Iris pigment epithelial cell (primary cell): ENCODE data around the gene ANKRD44.
"Not testable (repeated sequence)": the region's sequence is repeated elsewhere in the genome, so short reads cannot be mapped to it uniquely, and the experiment has no call there.

Source experiments
- DNase-seq: peaks from one replicate; pipeline ENCODE4 v3.0.0-alpha.2; 2011; ENCODE audit warnings: low read depth

Gene ANKRD44

GRCh38 chr2:197310271-197310985, at the start of gene ANKRD44:
Gene ANKRD44 (minus strand): TSS chr2:197310780. CDS start chr2:197310604, 176 bp downstream.
- DNase-seq, result peak; percentile 81

- no peak for DNase-seq
Observed at GRCh38 chr2:197359859-197360258, 49.3 kb upstream of the ANKRD44 start.

DNA sequence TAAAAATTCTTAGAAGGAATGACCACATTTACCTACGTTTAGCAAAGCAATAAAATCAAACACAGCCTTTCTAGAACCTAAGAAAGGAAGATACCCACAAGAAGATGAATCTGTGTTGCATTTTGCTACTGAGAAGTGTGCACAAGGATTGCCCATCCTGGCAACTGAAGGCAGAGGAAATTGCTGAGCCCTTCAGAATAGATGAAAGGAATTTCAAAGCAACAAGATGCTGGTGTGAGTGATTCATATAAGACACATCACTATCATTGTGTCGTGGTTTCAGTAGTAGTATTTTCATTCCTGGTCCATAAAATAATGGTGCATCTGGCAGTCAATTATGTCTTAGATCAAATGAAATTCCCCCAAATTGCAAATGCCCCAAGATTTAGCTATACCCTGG, 48.4 kb upstream of the ANKRD44 start:
- DNase-seq, result peak; percentile 13

- no peak for DNase-seq
Observed at GRCh38 chr2:197357986-197358385, 47.4 kb upstream of the ANKRD44 start.

DNA sequence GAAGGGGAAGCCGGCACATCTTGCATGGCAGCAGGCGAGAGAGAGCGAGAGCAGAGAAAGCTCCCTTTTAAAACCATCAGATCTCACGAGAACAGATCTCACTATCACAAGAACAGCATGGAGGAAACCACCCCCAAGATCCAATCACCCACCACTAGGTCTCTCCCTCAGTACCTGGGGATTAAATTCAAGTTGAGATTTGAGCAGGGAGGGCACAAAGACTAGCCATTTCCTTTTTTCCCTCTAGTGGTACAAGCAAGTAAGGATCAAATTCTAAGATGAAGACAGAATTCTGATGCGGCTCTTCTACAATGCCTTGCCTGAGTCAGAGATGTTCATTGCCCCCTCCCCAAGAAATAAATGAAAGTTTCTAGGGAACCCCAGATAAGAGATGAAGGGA, 45.6 kb upstream of the ANKRD44 start:
- no peak for DNase-seq

- no peak for DNase-seq
Observed at GRCh38 chr2:197354169-197354558, 43.6 kb upstream of the ANKRD44 start.

DNA sequence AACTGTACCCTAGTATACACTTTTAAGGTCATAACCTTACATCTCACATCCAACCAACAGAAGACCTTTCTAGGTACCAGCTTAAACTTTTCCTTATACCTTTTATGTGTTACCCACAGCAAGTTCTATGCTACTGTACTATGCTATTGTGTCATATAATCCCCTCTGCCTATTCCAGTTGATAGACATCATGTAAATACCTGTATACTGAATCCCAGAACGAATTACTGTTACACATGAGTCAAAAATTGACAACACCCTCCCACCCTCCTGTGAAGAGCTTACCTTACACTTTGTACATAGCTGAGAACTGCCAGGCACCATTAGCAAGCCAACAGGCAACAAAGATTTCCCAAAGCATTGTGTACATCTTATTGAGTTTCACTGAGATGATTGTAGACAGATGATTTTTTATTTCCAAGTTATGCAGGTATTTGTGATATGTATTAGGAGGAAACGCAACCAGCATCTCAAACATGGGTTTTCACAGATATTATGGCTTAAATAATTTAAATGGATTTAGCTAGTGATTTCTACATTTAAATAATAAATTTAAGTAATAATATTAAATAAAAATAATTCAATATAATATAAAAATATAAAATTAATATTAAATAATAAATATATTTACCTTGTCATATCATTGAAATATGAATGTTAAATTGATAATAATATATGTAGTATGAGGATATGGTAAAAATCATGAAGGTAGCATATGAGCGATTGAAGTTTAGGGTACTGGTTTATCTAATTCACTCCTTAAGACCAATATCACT, 43.0 kb upstream of the ANKRD44 start:
- DNase-seq, result no peak

GRCh38 chr2:197349699-197350098, 39.1 kb upstream of the ANKRD44 start:
- DNase-seq, result no peak

GRCh38 chr2:197348721-197349360, 38.3 kb upstream of the ANKRD44 start:
- no peak for DNase-seq

- no peak for DNase-seq
Observed at GRCh38 chr2:197345846-197346370, 35.3 kb upstream of the ANKRD44 start.

DNA sequence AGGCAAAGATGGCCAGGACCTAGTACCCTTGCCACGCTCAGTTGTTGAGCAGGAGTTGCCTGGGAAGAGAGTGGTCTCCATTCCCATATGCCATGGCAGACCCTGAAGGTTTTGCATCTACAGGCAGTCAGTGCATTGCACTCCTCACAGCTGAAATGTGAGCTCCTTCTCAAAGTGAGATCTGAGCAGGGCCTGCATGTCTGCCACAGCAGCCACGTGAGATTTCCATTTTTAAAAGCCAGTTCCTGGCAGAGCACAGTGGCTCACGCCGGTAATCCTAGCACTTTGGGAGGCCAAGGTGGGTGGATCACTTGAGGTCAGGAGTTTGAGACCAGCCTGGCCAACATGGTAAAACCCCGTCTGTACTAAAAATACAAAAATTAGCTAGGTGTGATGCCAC, 33.4 kb upstream of the ANKRD44 start:
- DNase-seq, result not testable (repeated sequence)

- no peak for DNase-seq
Observed at GRCh38 chr2:197340591-197340990, 30.0 kb upstream of the ANKRD44 start.

- no peak for DNase-seq
Observed at GRCh38 chr2:197339496-197340220, 29.1 kb upstream of the ANKRD44 start.

DNA sequence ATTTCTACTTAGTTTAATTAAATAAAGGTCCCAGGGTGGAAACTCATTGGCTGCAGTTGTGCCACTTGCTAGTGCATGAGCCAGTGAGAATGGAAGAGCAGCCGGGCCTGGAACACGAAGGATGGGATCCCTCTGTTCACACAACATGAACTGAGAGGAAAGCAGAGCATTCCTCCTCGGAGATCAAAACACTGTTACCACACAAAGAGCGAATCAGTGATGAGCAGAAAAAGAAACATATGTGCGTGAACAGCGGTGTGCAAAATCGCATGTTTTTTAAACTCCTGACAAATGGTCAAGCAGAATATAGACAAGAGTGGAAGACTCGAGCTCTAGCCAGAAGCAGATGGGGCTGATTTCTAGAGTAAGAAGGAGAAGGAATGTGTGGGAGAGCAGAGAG, 28.4 kb upstream of the ANKRD44 start:
- no peak for DNase-seq

DNA sequence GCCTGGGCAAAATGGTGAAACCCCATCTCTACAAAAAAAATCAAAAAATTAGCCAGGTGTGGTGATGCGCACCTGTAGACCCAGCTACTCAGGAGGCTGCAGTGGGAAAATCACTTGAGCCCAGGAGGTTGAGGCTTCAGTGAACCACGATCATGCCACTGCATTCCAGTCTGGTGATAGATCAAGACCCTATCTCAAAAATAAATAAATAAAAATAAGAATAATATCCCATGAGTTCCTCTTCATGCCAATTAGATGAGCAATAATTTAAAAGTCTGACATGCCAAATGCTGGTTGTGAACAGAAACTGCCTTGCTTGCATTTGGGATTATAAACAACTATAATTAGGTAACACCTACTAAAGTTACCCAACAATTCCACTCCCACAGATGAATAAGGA, 22.1 kb upstream of the ANKRD44 start:
- DNase-seq, result no peak

GRCh38 chr2:197328461-197328860, 17.9 kb upstream of the ANKRD44 start:
- no peak for DNase-seq

GRCh38 chr2:197327472-197328098, 17.0 kb upstream of the ANKRD44 start:
- no peak for DNase-seq

DNA sequence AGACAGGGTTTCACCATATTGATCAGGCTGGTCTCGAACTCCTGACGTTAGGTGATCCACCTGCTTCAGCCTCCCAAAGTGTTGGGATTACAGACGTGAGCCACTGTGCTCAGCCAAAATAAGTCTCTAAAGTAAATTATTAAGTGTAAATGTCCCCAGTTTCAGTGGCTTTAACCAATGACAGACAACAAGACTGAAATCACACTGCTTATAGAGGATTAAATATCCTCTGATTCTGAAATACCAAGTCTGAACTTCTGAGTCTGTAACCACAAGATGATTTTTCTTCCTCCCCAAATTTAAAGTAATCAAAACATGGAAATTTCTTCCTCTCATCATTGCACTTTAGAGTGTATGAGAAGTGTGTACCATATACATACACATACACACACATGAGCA, 16.5 kb upstream of the ANKRD44 start:
- DNase-seq, result no peak

- no peak for DNase-seq
Observed at GRCh38 chr2:197324801-197325200, 14.2 kb upstream of the ANKRD44 start.

- peak; percentile 34 for DNase-seq
Observed at GRCh38 chr2:197322724-197323720, 12.4 kb upstream of the ANKRD44 start.
